Gastroesophageal sphincter (tissue), 4 donors: ENCODE measurements around the gene ONECUT1. TPM values are rescaled to one million over a fixed set of nuclear protein-coding genes. Genes with fewer than 3 reads are reported as not detected.

Experiments used
- ATAC-seq: fragments of 150-250 bp; one replicate; pipeline ENCODE4 v1.9.1; 2016; ENCODE audit warnings: mild to moderate bottlenecking, moderate library complexity
- H3K27ac ChIP-seq, 4 donors: fragments of 200-600 bp; sonication (generic) in 3 of 4; 1 replicate in 3 of 4; 2 replicates in 1 of 4; pipeline ENCODE4 v1.5.1; 2016 to 2019
- H3K27me3 ChIP-seq: fragments of 200-600 bp; sonication (generic); one replicate; pipeline ENCODE4 v1.5.1; 2019
- H3K36me3 ChIP-seq, 2 donors: fragments of 200-600 bp; sonication (generic); one replicate each; pipeline ENCODE4 v1.5.1; 2019; ENCODE audit warnings: control low read depth in 1 of 2
- H3K4me1 ChIP-seq, 3 donors: fragments of 200-600 bp; sonication (generic); 1 replicate in 2 of 3; 2 replicates in 1 of 3; pipeline ENCODE4 v1.5.1; 2016 to 2019; ENCODE audit warnings: control low read depth in 2 of 3
- H3K4me3 ChIP-seq, 2 donors: fragments of 200-600 bp; sonication (generic); one replicate each; pipeline ENCODE4 v1.5.1; 2019; ENCODE audit warnings: mild to moderate bottlenecking in 1 of 2, moderate library complexity in 1 of 2
- H3K9me3 ChIP-seq, 3 donors: fragments of 200-600 bp; sonication (generic); one replicate each; pipeline ENCODE4 v1.5.1; 2017 to 2019; ENCODE audit warnings: control low read depth in 2 of 3
- EP300 ChIP-seq: sonication (generic); formaldehyde crosslinking; IDR thresholded peaks from one replicate; pipeline ENCODE4 v1.6.1; 2017; ENCODE audit warnings: antibody characterized with exemption, mild to moderate bottlenecking
- POLR2A ChIP-seq, 2 donors: fragments of 450-650 bp; IDR thresholded peaks; one replicate each; pipeline ENCODE4 v1.6.1; 2017; ENCODE audit warnings: antibody characterized with exemption in 2 of 2, mild to moderate bottlenecking in 2 of 2, moderate library complexity in 1 of 2
- POLR2AphosphoS5 ChIP-seq: sonication (generic); formaldehyde crosslinking; IDR thresholded peaks from one replicate; pipeline ENCODE4 v1.6.1; 2017; ENCODE audit warnings: antibody characterized with exemption
- WGBS, 2 donors: methylation state at CpG; one replicate each; pipeline ENCODE4 v1.1.5; 2018; ENCODE audit warnings: low coverage in 1 of 2; 5-methylcytosine and 5-hydroxymethylcytosine counted together
- total RNA-seq, 4 donors: library from RNA; depleted of rRNA; stranded (reverse); fragments of >200 nt; gene quantifications; one replicate each; pipeline ENCODE4 v1.1.0, GENCODE V29; 2016
- TF ChIP-seq, protein P1 (sequence below), 4 experiments: fragments of 200-600 bp in 2 of 4; fragments of 450-650 bp in 2 of 4; sonication (generic) in 1 of 4; IDR thresholded peaks; one replicate each; pipeline ENCODE4 v1.5.1; 2017 to 2019; ENCODE audit warnings: antibody characterized with exemption in 4 of 4, mild to moderate bottlenecking in 2 of 4, moderate library complexity in 2 of 4

The ONECUT1 gene
- total RNA-seq, 4 donors from 2014 or later: 0.47 TPM; not detected in 3

- H3K9me3 ChIP-seq: no peaks in the 10 kb centered on the region
- WGBS, 2 donors: 20% methylated on average over 2 of the region's 64 CpGs; no CpG with 5 or more reads in 1 of the 2 donors
- ATAC-seq: no peak
These were observed 5.1 kb downstream of the ONECUT1 start for GRCh38 chr15:52784799-52785671.

GRCh38 chr15:52783929-52784798 is 6.0 kb downstream of the ONECUT1 start:
- TF ChIP-seq POLR2A (IDR thresholded peaks at IDR 0.05) (no peak), POLR2AphosphoS5 (no peak), EP300 (no peak)
- TF ChIP-seq, protein P1, sequence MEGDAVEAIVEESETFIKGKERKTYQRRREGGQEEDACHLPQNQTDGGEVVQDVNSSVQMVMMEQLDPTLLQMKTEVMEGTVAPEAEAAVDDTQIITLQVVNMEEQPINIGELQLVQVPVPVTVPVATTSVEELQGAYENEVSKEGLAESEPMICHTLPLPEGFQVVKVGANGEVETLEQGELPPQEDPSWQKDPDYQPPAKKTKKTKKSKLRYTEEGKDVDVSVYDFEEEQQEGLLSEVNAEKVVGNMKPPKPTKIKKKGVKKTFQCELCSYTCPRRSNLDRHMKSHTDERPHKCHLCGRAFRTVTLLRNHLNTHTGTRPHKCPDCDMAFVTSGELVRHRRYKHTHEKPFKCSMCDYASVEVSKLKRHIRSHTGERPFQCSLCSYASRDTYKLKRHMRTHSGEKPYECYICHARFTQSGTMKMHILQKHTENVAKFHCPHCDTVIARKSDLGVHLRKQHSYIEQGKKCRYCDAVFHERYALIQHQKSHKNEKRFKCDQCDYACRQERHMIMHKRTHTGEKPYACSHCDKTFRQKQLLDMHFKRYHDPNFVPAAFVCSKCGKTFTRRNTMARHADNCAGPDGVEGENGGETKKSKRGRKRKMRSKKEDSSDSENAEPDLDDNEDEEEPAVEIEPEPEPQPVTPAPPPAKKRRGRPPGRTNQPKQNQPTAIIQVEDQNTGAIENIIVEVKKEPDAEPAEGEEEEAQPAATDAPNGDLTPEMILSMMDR (IDR thresholded peaks at IDR 0.05): peak in 2 of 4 experiments; percentile 19 to 58
- no peak for ATAC-seq
- Histone ChIP-seq H3K27ac (no peak overlapping the region), H3K9me3 (no peaks in the 10 kb centered on the region), H3K27me3 (peaks cover 100% of the 10 kb centered on the region), H3K36me3 (no peaks in the 10 kb centered on the region), H3K4me1 (peaks cover 0 to 74% (median 26%) of the 10 kb centered on the region in 3 donors), H3K4me3 (no peak overlapping the region)
- 0 to 1% methylated on average over 2 to 10 of the region's 57 CpGs for WGBS, 2 donors

More at GRCh38 chr15:52784799-52785671, 5.1 kb downstream of the ONECUT1 start:
- no peak overlapping the region for H3K27ac ChIP-seq
- H3K4me3 ChIP-seq: no peak overlapping the region
- no peaks in the 10 kb centered on the region for H3K36me3 ChIP-seq
- H3K4me1 ChIP-seq: peaks cover 0 to 81% (median 34%) of the 10 kb centered on the region in 3 donors
- H3K27me3 ChIP-seq: peaks cover 100% of the 10 kb centered on the region
- TF ChIP-seq, protein P1 (IDR thresholded peaks at IDR 0.05): no peak
- TF ChIP-seq POLR2AphosphoS5 (no peak), POLR2A (IDR thresholded peaks at IDR 0.05) (no peak), EP300 (no peak)

- 5 to 15% methylated on average over 11 to 28 of the region's 34 CpGs for WGBS, 2 donors
- TF ChIP-seq, protein P1 (IDR thresholded peaks at IDR 0.05): no peak
- TF ChIP-seq EP300 (no peak), POLR2AphosphoS5 (no peak)
- no peaks in the 10 kb centered on the region for H3K9me3 ChIP-seq
- ATAC-seq: no peak
- peaks cover 0 to 65% (median 18%) of the 10 kb centered on the region in 3 donors for H3K4me1 ChIP-seq
- H3K27ac ChIP-seq: no peak overlapping the region
- peaks cover 100% of the 10 kb centered on the region for H3K27me3 ChIP-seq
- H3K36me3 ChIP-seq: no peaks in the 10 kb centered on the region
- H3K4me3 ChIP-seq: no peak overlapping the region
These were observed 6.8 kb downstream of the ONECUT1 start for GRCh38 chr15:52783191-52783829.

GRCh38 chr15:52782514-52782913 is 7.6 kb downstream of the ONECUT1 start:
- Histone ChIP-seq H3K9me3 (no peaks in the 10 kb centered on the region), H3K27ac (no peak overlapping the region), H3K4me3 (no peak overlapping the region), H3K4me1 (peaks cover 0 to 57% (median 18%) of the 10 kb centered on the region in 3 donors), H3K27me3 (peaks cover 100% of the 10 kb centered on the region), H3K36me3 (no peaks in the 10 kb centered on the region)
- TF ChIP-seq EP300 (no peak), POLR2A (IDR thresholded peaks at IDR 0.05) (no peak), POLR2AphosphoS5 (no peak)
- TF ChIP-seq, protein P1 (IDR thresholded peaks at IDR 0.05): no peak
- ATAC-seq: no peak
- WGBS, 2 donors: 35 to 70% methylated on average over 1 of the region's 1 CpG
